K562 (cell line): ENCODE data around the gene GABRE.

Source experiments
- BRCA1 ChIP-seq, 2 experiments: fragments of 450-650 bp in 1 of 2; sonication (generic) in 1 of 2; formaldehyde crosslinking in 1 of 2; IDR thresholded peaks; 2 replicates each; pipeline versions ENCODE4 v1.5.0 to v1.6.1; 2017 to 2020; ENCODE audit warnings: mild to moderate bottlenecking in 1 of 2, missing genetic modification reagents in 1 of 2
- RFX5 ChIP-seq: IDR thresholded peaks from 2 replicates; pipeline ENCODE4 v1.6.1; 2011; ENCODE audit warnings: low read depth, mild to moderate bottlenecking, improper control_type of control experiment, low read length

DNA sequence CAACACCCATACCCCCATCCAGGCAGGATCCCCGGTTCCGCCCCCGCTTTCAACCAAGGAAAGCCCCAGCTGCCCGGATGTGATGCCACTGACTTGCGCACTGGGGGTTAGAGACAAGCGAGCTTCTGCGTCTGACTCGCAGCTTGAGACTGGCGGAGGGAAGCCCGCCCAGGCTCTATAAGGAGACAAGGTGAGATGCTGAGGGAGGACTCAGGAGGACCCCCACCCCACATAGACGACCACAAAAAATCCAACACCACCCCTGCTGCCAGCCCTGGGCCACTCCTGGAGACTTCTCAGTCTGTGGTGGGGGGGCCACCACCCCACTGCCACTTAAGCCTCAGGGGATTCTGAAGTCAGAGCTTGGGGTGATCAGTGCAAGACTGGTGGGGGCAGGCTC lies 61.7 kb downstream of the GABRE start, which contains the start of gene MAGEA4:
- TF ChIP-seq RFX5 (no peak), BRCA1 (IDR thresholded peaks at IDR 0.05) (no peak), BRCA1 (CRISPR knock-in tag; IDR thresholded peaks at IDR 0.05) (no peak)
